SK-N-SH treated with all-trans-retinoic acid at 6 μM for 48 hours (cell line): ENCODE data around the gene ST3GAL3.
A peak's percentile ranks its signal among the peaks of the same experiment; 100 is the strongest.

Experiments
- ATAC-seq: fragments of 200-7000 bp; cut with Tn5 transposase; 3 replicates; pipeline ENCODE4 v1.9.1; 2020; ENCODE audit warnings: mild to moderate bottlenecking, moderate library complexity
- ARNTL ChIP-seq: fragments of 450-650 bp; formaldehyde crosslinking; IDR thresholded peaks from 2 replicates; pipeline ENCODE4 v1.5.0; 2020; ENCODE audit warnings: low read depth, mild to moderate bottlenecking, moderate library complexity, borderline replicate concordance
- BACH2 ChIP-seq: fragments of 250-450 bp; sonication (Bioruptor Pico); IDR thresholded peaks from 2 replicates; pipeline ENCODE4 v1.9.0; 2021; ENCODE audit warnings: mild to moderate bottlenecking, borderline replicate concordance
- CSDC2 ChIP-seq: fragments of 250-450 bp; sonication (Bioruptor Pico); IDR thresholded peaks from 2 replicates; pipeline ENCODE4 v1.5.0; 2020; ENCODE audit warnings: mild to moderate bottlenecking, moderate library complexity
- ESRRG ChIP-seq: fragments of 250-450 bp; sonication (Bioruptor Pico); IDR thresholded peaks from 2 replicates; pipeline ENCODE4 v1.6.1; 2021; ENCODE audit warnings: mild to moderate bottlenecking
- GLIS3 ChIP-seq: fragments of 250-450 bp; sonication (Bioruptor Pico); IDR thresholded peaks from 2 replicates; pipeline ENCODE4 v1.5.0; 2020; ENCODE audit warnings: mild to moderate bottlenecking, moderate library complexity
- ISL1 ChIP-seq: fragments of 250-450 bp; sonication (Bioruptor Pico); IDR thresholded peaks from 2 replicates; pipeline ENCODE4 v2.1.2; 2022; ENCODE audit warnings: mild to moderate bottlenecking, moderate library complexity
- OSR1 ChIP-seq: fragments of 250-450 bp; sonication (Bioruptor Pico); IDR thresholded peaks from 2 replicates; pipeline ENCODE4 v1.8.0; 2022; ENCODE audit warnings: moderate library complexity, mild to moderate bottlenecking, inconsistent platforms
- PPARA ChIP-seq: fragments of 250-450 bp; sonication (Bioruptor Pico); IDR thresholded peaks from 2 replicates; pipeline ENCODE4 v1.5.0; 2020; ENCODE audit warnings: mild to moderate bottlenecking, borderline replicate concordance
- TCF4 ChIP-seq: fragments of 250-450 bp; sonication (Bioruptor Pico); IDR thresholded peaks from 2 replicates; pipeline ENCODE4 v1.8.0; 2021; ENCODE audit warnings: mild to moderate bottlenecking, moderate library complexity, borderline replicate concordance
- TOX ChIP-seq: fragments of 250-450 bp; sonication (Bioruptor Pico); IDR thresholded peaks from 2 replicates; pipeline ENCODE4 v1.8.0; 2021; ENCODE audit warnings: mild to moderate bottlenecking, moderate library complexity, borderline replicate concordance
- ZC3H10 ChIP-seq: fragments of 250-450 bp; sonication (Bioruptor Pico); IDR thresholded peaks from 2 replicates; pipeline ENCODE4 v1.5.1; 2021; ENCODE audit warnings: mild to moderate bottlenecking, moderate library complexity
- ZFP3 ChIP-seq: fragments of 250-450 bp; sonication (Bioruptor Pico); IDR thresholded peaks from 2 replicates; pipeline ENCODE4 v1.5.0; 2020; ENCODE audit warnings: mild to moderate bottlenecking, moderate library complexity
- ZNF565 ChIP-seq: fragments of 450-650 bp; formaldehyde crosslinking; conservative IDR thresholded peaks from 2 replicates; pipeline ENCODE4 v1.5.0; 2020; ENCODE audit warnings: low read depth, mild to moderate bottlenecking, moderate library complexity
- ZNF70 ChIP-seq: fragments of 450-650 bp; formaldehyde crosslinking; IDR thresholded peaks from 2 replicates; pipeline ENCODE4 v1.5.0; 2020; ENCODE audit warnings: mild to moderate bottlenecking, moderate library complexity
- ZNF8 ChIP-seq: fragments of 450-650 bp; formaldehyde crosslinking; IDR thresholded peaks from 2 replicates; pipeline ENCODE4 v1.5.0; 2020; ENCODE audit warnings: mild to moderate bottlenecking, moderate library complexity
- TF ChIP-seq, protein P1 (sequence below): fragments of 250-450 bp; sonication (Bioruptor Pico); IDR thresholded peaks from 2 replicates; pipeline ENCODE4 v1.5.1; 2021; ENCODE audit warnings: mild to moderate bottlenecking, moderate library complexity
- TF ChIP-seq, protein P2 (sequence below): fragments of 250-450 bp; sonication (Bioruptor Pico); IDR thresholded peaks from 2 replicates; pipeline ENCODE4 v1.5.1; 2020; ENCODE audit warnings: low read depth, mild to moderate bottlenecking, moderate library complexity
- TF ChIP-seq, protein P3 (sequence below): fragments of 250-450 bp; sonication (Bioruptor Pico); IDR thresholded peaks from 2 replicates; pipeline ENCODE4 v1.5.0; 2020; ENCODE audit warnings: mild to moderate bottlenecking, moderate library complexity
- TF ChIP-seq, protein P4 (sequence below): fragments of 250-450 bp; sonication (Bioruptor Pico); IDR thresholded peaks from 2 replicates; pipeline ENCODE4 v1.8.0; 2021; ENCODE audit warnings: low read depth, mild to moderate bottlenecking, moderate library complexity, borderline replicate concordance
- TF ChIP-seq, protein P5 (sequence below): fragments of 250-450 bp; sonication (Bioruptor Pico); IDR thresholded peaks from 2 replicates; pipeline ENCODE4 v1.8.0; 2020; ENCODE audit warnings: mild to moderate bottlenecking, moderate library complexity, borderline replicate concordance

ST3GAL3 gene

DNA sequence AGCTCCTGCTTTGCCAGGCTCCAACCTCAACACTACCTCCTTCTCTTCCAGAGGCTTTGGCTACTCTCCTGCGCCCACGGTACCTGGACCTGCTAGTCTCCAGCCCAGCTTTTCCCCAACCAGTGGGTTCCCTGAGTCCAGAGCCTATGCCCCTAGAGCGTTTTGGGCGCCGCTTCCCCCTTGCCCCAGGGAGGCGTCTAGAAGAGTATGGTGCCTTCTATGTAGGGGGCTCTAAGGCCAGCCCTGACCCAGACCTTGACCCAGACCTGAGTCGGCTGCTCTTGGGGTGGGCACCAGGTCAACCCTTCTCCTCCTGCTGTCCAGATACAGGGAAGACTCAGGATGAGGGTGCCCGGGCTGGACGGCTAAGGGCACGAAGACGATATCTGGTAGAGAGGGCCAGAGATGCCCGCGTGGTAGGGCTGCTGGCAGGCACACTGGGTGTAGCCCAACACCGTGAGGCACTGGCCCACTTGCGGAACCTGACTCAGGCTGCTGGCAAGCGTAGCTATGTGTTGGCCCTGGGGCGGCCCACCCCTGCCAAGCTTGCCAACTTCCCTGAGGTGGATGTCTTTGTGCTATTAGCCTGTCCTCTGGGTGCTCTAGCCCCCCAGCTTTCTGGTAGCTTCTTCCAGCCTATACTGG lies 264.1 kb downstream of the ST3GAL3 start:
- TF ChIP-seq PPARA (CRISPR knock-in tag) (no peak), TOX (CRISPR knock-in tag) (no peak), ZC3H10 (no peak), ZNF565 (no peak), OSR1 (no peak), TCF4 (CRISPR knock-in tag) (no peak), GLIS3 (CRISPR knock-in tag) (no peak)
- TF ChIP-seq, protein P1, sequence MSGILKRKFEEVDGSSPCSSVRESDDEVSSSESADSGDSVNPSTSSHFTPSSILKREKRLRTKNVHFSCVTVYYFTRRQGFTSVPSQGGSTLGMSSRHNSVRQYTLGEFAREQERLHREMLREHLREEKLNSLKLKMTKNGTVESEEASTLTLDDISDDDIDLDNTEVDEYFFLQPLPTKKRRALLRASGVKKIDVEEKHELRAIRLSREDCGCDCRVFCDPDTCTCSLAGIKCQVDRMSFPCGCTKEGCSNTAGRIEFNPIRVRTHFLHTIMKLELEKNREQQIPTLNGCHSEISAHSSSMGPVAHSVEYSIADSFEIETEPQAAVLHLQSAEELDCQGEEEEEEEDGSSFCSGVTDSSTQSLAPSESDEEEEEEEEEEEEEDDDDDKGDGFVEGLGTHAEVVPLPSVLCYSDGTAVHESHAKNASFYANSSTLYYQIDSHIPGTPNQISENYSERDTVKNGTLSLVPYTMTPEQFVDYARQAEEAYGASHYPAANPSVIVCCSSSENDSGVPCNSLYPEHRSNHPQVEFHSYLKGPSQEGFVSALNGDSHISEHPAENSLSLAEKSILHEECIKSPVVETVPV: no peak
- TF ChIP-seq, protein P2, sequence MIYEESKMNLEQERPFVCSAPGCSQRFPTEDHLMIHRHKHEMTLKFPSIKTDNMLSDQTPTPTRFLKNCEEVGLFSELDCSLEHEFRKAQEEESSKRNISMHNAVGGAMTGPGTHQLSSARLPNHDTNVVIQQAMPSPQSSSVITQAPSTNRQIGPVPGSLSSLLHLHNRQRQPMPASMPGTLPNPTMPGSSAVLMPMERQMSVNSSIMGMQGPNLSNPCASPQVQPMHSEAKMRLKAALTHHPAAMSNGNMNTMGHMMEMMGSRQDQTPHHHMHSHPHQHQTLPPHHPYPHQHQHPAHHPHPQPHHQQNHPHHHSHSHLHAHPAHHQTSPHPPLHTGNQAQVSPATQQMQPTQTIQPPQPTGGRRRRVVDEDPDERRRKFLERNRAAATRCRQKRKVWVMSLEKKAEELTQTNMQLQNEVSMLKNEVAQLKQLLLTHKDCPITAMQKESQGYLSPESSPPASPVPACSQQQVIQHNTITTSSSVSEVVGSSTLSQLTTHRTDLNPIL (CRISPR knock-in tag): no peak
- TF ChIP-seq, protein P3, sequence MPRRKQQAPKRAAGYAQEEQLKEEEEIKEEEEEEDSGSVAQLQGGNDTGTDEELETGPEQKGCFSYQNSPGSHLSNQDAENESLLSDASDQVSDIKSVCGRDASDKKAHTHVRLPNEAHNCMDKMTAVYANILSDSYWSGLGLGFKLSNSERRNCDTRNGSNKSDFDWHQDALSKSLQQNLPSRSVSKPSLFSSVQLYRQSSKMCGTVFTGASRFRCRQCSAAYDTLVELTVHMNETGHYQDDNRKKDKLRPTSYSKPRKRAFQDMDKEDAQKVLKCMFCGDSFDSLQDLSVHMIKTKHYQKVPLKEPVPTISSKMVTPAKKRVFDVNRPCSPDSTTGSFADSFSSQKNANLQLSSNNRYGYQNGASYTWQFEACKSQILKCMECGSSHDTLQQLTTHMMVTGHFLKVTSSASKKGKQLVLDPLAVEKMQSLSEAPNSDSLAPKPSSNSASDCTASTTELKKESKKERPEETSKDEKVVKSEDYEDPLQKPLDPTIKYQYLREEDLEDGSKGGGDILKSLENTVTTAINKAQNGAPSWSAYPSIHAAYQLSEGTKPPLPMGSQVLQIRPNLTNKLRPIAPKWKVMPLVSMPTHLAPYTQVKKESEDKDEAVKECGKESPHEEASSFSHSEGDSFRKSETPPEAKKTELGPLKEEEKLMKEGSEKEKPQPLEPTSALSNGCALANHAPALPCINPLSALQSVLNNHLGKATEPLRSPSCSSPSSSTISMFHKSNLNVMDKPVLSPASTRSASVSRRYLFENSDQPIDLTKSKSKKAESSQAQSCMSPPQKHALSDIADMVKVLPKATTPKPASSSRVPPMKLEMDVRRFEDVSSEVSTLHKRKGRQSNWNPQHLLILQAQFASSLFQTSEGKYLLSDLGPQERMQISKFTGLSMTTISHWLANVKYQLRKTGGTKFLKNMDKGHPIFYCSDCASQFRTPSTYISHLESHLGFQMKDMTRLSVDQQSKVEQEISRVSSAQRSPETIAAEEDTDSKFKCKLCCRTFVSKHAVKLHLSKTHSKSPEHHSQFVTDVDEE: no peak
- no peak for ATAC-seq

DNA sequence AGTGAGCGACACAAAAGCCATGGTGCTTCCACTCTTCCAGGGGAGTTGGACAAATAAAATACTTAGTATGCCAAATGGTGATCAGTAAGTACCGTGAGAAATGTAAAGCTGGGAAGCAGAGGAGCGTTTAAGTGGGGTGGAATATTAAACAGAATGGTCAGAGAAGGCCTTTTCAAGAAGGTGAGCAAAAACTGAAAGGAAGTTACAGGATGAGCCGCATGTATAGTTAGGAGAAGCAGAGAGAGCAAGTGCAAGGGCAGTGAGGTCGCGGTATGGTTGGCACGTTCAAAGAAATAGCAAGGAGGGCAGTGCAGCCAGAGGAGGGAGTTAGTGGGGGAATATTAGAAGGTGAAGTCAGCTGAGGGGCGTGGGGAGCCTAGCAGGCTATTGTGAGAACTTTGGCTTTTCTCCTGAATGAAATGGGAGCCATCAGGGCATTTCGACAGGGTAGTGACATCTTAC lies 266.7 kb downstream of the ST3GAL3 start:
- no peak for TF ChIP-seq CSDC2 (CRISPR knock-in tag)
- TF ChIP-seq ZNF70 (CRISPR knock-in tag): no peak
- TF ChIP-seq, protein P4, sequence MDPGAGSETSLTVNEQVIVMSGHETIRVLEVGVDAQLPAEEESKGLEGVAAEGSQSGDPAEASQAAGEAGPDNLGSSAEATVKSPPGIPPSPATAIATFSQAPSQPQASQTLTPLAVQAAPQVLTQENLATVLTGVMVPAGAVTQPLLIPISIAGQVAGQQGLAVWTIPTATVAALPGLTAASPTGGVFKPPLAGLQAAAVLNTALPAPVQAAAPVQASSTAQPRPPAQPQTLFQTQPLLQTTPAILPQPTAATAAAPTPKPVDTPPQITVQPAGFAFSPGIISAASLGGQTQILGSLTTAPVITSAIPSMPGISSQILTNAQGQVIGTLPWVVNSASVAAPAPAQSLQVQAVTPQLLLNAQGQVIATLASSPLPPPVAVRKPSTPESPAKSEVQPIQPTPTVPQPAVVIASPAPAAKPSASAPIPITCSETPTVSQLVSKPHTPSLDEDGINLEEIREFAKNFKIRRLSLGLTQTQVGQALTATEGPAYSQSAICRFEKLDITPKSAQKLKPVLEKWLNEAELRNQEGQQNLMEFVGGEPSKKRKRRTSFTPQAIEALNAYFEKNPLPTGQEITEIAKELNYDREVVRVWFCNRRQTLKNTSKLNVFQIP: no peak
- no peak for TF ChIP-seq TOX (CRISPR knock-in tag)
- TF ChIP-seq ARNTL: no peak
- no peak for TF ChIP-seq ZFP3
- TF ChIP-seq PPARA (CRISPR knock-in tag): no peak
- TF ChIP-seq, protein P1: no peak
- no peak for TF ChIP-seq ISL1 (CRISPR knock-in tag)
- TF ChIP-seq GLIS3 (CRISPR knock-in tag): no peak
- TF ChIP-seq BACH2 (CRISPR knock-in tag): no peak
- no peak for TF ChIP-seq ESRRG (CRISPR knock-in tag)
- TF ChIP-seq OSR1: no peak
- no peak for TF ChIP-seq TCF4 (CRISPR knock-in tag)
- peak; percentile 0; the same call in 2 of the 3 replicates for ATAC-seq

DNA sequence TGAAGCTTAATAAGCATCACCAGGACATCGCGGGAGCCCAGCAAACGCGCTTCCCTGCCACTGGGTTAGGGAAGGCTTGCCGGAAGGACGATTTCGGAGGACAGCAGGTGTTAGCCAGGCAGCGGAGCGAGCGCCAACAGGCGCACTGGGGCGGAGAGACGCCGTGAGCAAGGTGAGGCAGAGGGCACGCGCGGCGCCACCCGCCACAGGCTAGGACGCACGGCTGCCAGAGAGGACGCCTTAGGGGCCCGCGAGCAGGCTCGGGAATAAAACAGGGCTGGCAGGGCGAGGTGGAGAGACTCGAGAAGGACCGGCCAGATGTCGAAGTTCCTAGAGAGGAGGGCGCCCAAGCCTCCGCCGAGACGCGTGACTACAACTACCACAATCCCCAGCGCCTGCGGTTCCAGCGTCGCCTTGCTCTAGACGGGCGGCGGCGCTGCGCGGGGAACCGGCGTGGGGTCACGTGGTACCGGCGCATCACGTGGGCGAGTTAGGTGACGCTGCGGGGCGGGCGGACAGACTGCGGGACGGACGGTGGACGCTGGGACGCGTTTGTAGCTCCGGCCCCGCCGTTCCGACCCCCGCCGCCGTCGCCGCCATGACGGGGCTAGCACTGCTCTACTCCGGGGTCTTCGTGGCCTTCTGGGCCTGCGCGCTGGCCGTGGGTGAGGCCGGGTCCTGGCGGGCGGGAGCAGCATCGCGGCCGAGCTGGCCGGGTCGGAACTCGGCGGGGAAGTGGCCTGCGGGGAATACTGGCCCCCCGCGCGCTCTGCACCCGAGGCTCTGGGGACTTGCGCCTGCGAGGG lies 267.3 kb downstream of the ST3GAL3 start, which contains the start of gene ATP6V0B:
TSS of gene ATP6V0B (plus strand) at position 518 of the 806 bp plus-strand sequence. CDS start at position 599, 81 bp downstream.
- peak; percentile 84 for ATAC-seq
- TF ChIP-seq BACH2 (CRISPR knock-in tag): no peak
- no peak for TF ChIP-seq ZNF565
- TF ChIP-seq, protein P5, sequence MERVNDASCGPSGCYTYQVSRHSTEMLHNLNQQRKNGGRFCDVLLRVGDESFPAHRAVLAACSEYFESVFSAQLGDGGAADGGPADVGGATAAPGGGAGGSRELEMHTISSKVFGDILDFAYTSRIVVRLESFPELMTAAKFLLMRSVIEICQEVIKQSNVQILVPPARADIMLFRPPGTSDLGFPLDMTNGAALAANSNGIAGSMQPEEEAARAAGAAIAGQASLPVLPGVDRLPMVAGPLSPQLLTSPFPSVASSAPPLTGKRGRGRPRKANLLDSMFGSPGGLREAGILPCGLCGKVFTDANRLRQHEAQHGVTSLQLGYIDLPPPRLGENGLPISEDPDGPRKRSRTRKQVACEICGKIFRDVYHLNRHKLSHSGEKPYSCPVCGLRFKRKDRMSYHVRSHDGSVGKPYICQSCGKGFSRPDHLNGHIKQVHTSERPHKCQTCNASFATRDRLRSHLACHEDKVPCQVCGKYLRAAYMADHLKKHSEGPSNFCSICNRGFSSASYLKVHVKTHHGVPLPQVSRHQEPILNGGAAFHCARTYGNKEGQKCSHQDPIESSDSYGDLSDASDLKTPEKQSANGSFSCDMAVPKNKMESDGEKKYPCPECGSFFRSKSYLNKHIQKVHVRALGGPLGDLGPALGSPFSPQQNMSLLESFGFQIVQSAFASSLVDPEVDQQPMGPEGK (CRISPR knock-in tag): no peak
- no peak for TF ChIP-seq OSR1
- TF ChIP-seq ZNF8: no peak
- TF ChIP-seq, protein P2 (CRISPR knock-in tag): no peak
- no peak for TF ChIP-seq TCF4 (CRISPR knock-in tag)
- no peak for TF ChIP-seq ARNTL
- no peak for TF ChIP-seq ZNF70 (CRISPR knock-in tag)
- TF ChIP-seq, protein P1: no peak
